ENCODE data around the gene ACADS.
A peak's percentile ranks its signal among the peaks of the same experiment; 100 is the strongest.

Gene ACADS

GRCh38 chr12:120697344-120697743 lies 28.3 kb upstream of the ACADS start:
- DNase-seq: no peak
- intact Hi-C loops (cut with DNase I): no loop called here

DNA sequence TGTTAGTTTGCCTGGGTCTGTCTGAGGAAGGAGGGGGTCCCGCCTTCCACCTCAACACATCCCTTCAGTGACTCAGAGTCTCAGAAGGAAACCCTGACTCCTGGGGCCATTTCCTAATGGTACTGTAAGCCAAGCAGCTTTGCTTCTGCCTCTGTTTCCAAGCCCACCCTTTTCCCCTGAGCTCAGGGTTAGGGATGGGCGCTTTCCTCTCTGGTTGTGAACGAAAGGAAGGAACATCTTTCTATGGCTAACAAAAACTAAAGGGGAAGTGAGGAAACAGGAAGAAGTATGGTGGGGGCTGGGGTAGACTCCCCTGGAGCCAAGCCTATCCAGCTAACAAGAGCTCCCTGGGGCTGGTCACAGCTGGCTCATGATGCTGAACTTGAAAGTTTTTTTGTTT lies 27.0 kb upstream of the ACADS start:
- intact Hi-C loops (cut with DNase I): no loop called here
- no peak for DNase-seq

- DNase-seq: no peak
- intact Hi-C loops (cut with DNase I): no loop called here
Measured at GRCh38 chr12:120699553-120699952, 26.1 kb upstream of the ACADS start.

DNA sequence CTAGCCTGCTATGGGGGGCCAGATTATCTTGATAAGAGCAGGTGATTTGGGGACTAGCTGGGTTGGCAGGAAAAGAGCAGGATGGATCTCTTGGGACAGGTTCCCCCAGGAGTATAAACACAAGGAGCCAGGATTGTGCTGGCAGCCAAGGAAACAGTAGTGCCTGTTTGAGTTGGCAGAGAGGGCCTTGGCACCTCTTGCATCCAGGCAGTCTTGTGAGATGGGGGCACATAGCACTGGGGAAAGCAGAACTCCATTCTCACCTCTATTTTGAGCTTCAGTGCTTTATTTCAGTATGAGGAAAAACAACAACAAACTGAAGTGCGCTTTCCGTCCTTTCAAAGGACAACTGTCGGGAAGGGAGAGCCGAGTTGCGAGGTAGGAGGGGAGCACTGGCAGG lies 24.7 kb upstream of the ACADS start:
- intact Hi-C loops (cut with DNase I): no loop called here
- DNase-seq: peak in 1 of 42 donors; percentile 13

- no peak for DNase-seq
- intact Hi-C loops (cut with DNase I): no loop called here
Measured at GRCh38 chr12:120702637-120703036, 23.0 kb upstream of the ACADS start.

- DNase-seq: no peak
- intact Hi-C loops (cut with DNase I): no loop called here
Measured at GRCh38 chr12:120703311-120703942, 22.2 kb upstream of the ACADS start.

DNA sequence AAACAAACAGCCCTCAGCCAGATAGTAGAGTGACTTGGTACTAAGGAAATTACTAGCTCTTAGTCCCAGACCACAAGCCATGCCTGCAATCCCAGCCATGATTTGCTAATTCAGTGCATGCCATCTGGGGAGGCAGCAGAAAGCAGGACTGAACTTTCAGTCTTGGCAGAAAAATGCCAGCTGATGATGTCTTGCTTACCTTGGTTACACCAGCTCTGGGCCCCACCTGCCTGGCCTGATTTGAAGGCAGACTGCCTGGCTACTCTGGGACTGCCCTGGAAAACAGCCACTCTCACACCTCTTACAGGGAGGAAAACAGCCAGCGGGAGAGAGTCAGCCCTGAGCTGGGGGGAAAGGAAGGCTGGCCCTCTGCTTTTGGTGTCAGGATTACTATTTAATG lies 20.0 kb upstream of the ACADS start:
- intact Hi-C loops (cut with DNase I): no loop called here
- DNase-seq: no peak

- no peak for DNase-seq
- intact Hi-C loops (cut with DNase I): no loop called here
Measured at GRCh38 chr12:120706029-120706428, 19.6 kb upstream of the ACADS start.

DNA sequence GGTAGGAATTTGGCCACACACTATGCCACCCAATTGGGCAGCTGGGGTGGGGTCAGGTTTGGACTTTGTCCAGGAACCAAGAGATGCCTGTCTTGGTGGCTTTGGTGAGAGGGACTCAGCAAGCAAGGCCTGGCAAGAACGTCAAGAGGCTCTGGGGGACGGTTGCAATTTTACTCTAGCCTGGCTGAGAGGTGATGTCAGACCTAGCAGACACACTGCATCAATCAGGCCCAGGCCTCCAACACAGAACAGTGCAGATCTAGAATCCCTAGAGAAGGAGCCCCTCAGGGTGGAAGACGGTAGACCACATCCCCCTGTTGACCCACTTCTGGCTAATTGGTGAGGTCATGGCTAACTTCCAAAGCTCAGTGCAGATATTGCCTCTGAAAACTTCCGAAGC lies 17.0 kb upstream of the ACADS start:
- no peak for DNase-seq

GRCh38 chr12:120710031-120710804 lies 15.4 kb upstream of the ACADS start, which contains the start of gene UNC119B:
TSS of gene UNC119B (plus strand) at chr12:120710458. CDS start at chr12:120710475, 17 bp downstream.
- intact Hi-C loops (cut with DNase I): loop anchor here (2.0 to 5.0 kb wide), 2 partner anchors 23 to 128 kb away; partner anchors contain the start of genes MLEC and POP5
- DNase-seq: peak in 41 of 42 donors; percentile 41 to 91 (median 82)

More for the DNA sequence above, 17.0 kb upstream of the ACADS start:
- intact Hi-C loops (cut with DNase I): no loop called here

DNA sequence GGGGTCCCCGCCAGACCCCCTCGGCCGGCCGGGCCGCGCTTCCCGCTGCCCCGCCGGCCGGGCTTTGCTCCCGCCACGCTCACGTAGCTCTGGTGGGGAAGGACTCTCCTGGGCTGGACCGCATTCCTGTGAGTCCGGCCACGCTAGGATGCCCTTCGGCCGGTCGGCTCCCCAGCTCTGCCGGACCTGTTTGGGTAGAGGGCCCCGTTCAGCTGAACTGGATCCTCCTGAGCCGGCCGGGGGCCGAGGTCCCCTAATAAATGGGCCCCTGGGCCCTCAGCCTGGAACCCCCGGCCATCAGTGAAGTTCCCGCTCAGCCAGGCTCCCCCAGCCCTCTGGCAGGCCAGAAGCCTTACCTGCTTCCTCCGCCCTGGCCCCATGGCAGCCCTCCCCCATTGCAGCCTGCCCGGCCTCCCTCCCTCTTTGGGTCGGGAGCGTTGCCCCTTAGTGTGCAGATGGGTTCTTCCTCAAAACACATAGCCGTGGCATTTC lies 14.8 kb upstream of the ACADS start:
- DNase-seq: peak in 22 of 42 donors; percentile 11 to 51 (median 30)
- intact Hi-C loops (cut with DNase I): loop anchor here (2.0 to 5.0 kb wide), 2 partner anchors 24 to 129 kb away; partner anchors contain the start of genes MLEC and POP5

DNA sequence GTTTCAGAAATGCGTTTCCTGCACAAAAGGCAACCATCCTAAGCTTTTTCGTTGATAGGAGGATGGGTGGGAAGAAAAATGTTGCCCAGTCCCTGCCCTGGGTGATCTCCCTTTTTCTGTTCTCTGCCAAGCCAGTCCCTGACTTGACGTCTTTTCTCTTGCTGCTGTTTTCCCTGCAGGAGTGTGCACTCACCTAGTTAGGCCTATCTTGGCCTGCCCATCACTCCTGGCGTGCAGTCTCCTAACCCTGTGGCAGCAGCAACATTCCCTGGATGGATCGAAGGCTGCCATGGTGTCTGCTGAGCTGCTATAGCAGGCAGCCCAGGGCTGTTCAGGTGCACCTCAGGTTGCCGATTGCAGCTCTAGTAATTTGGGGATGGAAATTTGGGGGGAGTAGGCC lies 14.2 kb upstream of the ACADS start:
- DNase-seq: peak in 9 of 42 donors; percentile 7 to 45 (median 16)
- intact Hi-C loops (cut with DNase I): loop anchor here (2.0 to 5.0 kb wide), 2 partner anchors 25 to 129 kb away; partner anchors contain the start of genes MLEC and POP5

- no peak for DNase-seq
- intact Hi-C loops (cut with DNase I): loop anchor here (2.0 to 5.0 kb wide), 2 partner anchors 66 to 130 kb away; partner anchors contain the start of gene POP5
Measured at GRCh38 chr12:120712610-120713009, 13.0 kb upstream of the ACADS start.

- peak in 41 of 42 donors; percentile 40 to 94 (median 77) for DNase-seq
- intact Hi-C loops (cut with DNase I): loop anchor here (2.0 to 5.0 kb wide), 2 partner anchors 67 to 132 kb away; partner anchors contain the start of gene POP5
Measured at GRCh38 chr12:120713861-120714482, 11.7 kb upstream of the ACADS start.

GRCh38 chr12:120718055-120718454 lies 7.6 kb upstream of the ACADS start:
- no peak for DNase-seq
- intact Hi-C loops (cut with DNase I): no loop called here

- no peak for DNase-seq
- intact Hi-C loops (cut with DNase I): no loop called here
Measured at GRCh38 chr12:120719072-120719471, 6.6 kb upstream of the ACADS start.

DNA sequence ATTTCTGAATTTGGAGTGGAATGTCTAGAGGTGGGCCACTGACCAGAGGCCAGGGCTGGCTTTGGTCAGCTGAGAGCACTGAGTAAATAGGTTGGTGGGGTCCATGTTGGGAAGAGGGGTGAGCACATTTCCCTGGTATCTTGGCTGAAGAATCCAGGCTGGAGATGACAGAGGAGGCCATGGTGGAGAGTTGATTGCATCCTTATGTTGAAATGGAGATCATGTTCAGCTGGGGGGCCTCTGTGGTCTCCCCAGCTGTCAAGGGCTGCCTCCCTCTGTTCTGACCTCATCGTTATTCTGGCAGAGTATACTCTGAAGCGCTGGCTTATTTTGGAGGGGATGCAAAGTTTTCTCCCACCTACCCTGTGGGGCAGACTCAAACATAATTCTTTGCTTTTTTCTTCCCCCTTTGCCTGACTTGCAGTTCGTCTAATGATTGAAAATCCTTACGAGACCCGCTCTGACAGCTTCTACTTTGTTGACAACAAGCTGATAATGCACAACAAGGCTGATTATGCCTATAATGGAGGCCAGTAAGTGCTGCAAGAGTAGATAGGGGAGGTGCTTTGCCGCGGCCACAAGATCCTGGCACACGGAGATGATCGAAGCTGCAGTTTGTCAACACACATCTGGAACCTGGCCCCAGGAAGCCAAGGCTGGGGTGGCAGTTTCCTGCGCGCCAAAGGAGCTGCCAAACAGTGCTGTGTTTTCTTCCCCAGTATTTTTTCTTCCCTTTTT lies 6.0 kb upstream of the ACADS start:
- no peak for DNase-seq
- intact Hi-C loops (cut with DNase I): loop anchor here (10.0 kb wide), 1 partner anchor 185 kb away; the partner anchor contains the start of gene SPPL3

- peak in 26 of 42 donors; percentile 10 to 80 (median 46) for DNase-seq
- intact Hi-C loops (cut with DNase I): loop anchor here (10.0 kb wide), 1 partner anchor 184 kb away; the partner anchor contains the start of gene SPPL3
Measured at GRCh38 chr12:120720234-120720986, 5.2 kb upstream of the ACADS start.
